ENCODE data around the gene MYLK3. TPM values are rescaled to one million over a fixed set of nuclear protein-coding genes. Genes with fewer than 3 reads are reported as not detected.

MYLK3 gene
- polyA plus RNA-seq, 3 donors: 0.32 TPM; not detected in 2

GRCh38 chr16:46777804-46778203 is 29.7 kb upstream of the MYLK3 start:
- Mint-ChIP-seq H3K9me3 (peaks cover 4 to 25% (median 8%) of the 10 kb centered on the region in 7 donors), H3K27me3 (ENCODE audit: low read depth in 3 of 3) (peaks cover 1 to 2% (median 1%) of the 10 kb centered on the region in 3 donors), H3K4me1 (peaks cover 17% of the 10 kb centered on the region), H3K4me3 (no peak overlapping the region), H3K36me3 (no peaks in the 10 kb centered on the region), H3K27ac (no peak overlapping the region)
- DNase-seq: no peak
- Histone ChIP-seq H3K27ac (ENCODE audit: low read depth in 1 of 2, low read length in 2 of 2) (no peak overlapping the region), H3K4me3 (replicated peaks in 1 of 3; ENCODE audit: low read depth in 2 of 3, low read length in 3 of 3) (no peak overlapping the region), H4K20me1 (ENCODE audit: insufficient read depth, low read length) (no peaks in the 10 kb centered on the region), H3K36me3 (replicated peaks in 1 of 2; ENCODE audit: control insufficient read depth in 1 of 2, insufficient read depth in 2 of 2, low read length in 2 of 2) (no peaks in the 10 kb centered on the region), H3K9me3 (replicated peaks in 1 of 2; ENCODE audit: control insufficient read depth in 1 of 2, insufficient read depth in 1 of 2, low read length in 2 of 2) (peaks cover 0 to 11% of the 10 kb centered on the region in 2 donors), H3K27me3 (ENCODE audit: control insufficient read depth in 2 of 2, insufficient read depth in 2 of 2, low read length in 2 of 2) (no peaks in the 10 kb centered on the region), H3K9ac (ENCODE audit: insufficient read depth, low read length, poor library complexity, severe bottlenecking) (no peak overlapping the region), H3K79me2 (ENCODE audit: insufficient read depth, low read length) (no peaks in the 10 kb centered on the region), H3K4me2 (replicated peaks; ENCODE audit: extremely low read depth, low read length, poor library complexity, severe bottlenecking) (no peak overlapping the region), H2AFZ (ENCODE audit: insufficient read depth, low read depth, low read length, poor library complexity, severe bottlenecking) (no peak overlapping the region), H3K4me1 (ENCODE audit: control insufficient read depth in 1 of 2, insufficient read depth in 2 of 2, low read length in 2 of 2) (peaks cover 8 to 13% of the 10 kb centered on the region in 2 donors)
- WGBS (ENCODE audit: insufficient coverage): 93% methylated on average over 9 of the region's 12 CpGs
- TF ChIP-seq, protein P1, sequence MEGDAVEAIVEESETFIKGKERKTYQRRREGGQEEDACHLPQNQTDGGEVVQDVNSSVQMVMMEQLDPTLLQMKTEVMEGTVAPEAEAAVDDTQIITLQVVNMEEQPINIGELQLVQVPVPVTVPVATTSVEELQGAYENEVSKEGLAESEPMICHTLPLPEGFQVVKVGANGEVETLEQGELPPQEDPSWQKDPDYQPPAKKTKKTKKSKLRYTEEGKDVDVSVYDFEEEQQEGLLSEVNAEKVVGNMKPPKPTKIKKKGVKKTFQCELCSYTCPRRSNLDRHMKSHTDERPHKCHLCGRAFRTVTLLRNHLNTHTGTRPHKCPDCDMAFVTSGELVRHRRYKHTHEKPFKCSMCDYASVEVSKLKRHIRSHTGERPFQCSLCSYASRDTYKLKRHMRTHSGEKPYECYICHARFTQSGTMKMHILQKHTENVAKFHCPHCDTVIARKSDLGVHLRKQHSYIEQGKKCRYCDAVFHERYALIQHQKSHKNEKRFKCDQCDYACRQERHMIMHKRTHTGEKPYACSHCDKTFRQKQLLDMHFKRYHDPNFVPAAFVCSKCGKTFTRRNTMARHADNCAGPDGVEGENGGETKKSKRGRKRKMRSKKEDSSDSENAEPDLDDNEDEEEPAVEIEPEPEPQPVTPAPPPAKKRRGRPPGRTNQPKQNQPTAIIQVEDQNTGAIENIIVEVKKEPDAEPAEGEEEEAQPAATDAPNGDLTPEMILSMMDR (IDR thresholded peaks at IDR 0.05): no peak
- intact Hi-C loops (cut with micrococcal nuclease): no loop called here

DNA sequence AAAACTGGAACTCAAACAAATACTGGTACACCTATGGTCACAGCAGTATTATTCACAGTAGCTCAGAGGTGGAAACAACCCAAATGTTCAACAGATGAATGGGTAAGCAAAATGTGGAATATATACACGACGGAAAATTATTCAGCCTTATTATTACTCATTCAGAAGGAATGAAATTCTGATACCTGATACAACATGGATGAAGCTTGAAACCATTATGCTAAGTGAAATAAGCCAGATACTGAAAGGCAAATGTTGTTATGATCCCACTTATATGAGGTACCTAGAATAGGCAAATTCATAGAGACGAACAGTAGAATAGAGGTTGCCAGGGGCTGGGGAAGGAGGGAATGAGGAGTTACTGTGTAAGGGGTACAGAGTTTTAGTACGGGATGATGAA is 27.1 kb upstream of the MYLK3 start:
- no peaks in the 10 kb centered on the region for H3K27me3 ChIP-seq (ENCODE audit: control insufficient read depth in 2 of 2, insufficient read depth in 2 of 2, low read length in 2 of 2)
- Mint-ChIP-seq H3K4me3 (no peak overlapping the region), H3K9me3 (peaks cover 4 to 26% (median 8%) of the 10 kb centered on the region in 7 donors), H3K36me3 (no peaks in the 10 kb centered on the region), H3K4me1 (peaks cover 20% of the 10 kb centered on the region), H3K27ac (peak overlapping the region in 1 of 7 donors; percentile 71), H3K27me3 (ENCODE audit: low read depth in 3 of 3) (peaks cover under 1 to 2% (median 1%) of the 10 kb centered on the region in 3 donors)
- H3K9me3 ChIP-seq (replicated peaks in 1 of 2; ENCODE audit: control insufficient read depth in 1 of 2, insufficient read depth in 1 of 2, low read length in 2 of 2): peaks cover 0 to 11% of the 10 kb centered on the region in 2 donors
- no peak overlapping the region for H3K9ac ChIP-seq (ENCODE audit: insufficient read depth, low read length, poor library complexity, severe bottlenecking)
- intact Hi-C loops (cut with micrococcal nuclease): no loop called here
- H3K27ac ChIP-seq (ENCODE audit: low read depth in 1 of 2, low read length in 2 of 2): no peak overlapping the region
- H3K79me2 ChIP-seq (ENCODE audit: insufficient read depth, low read length): no peaks in the 10 kb centered on the region
- H3K4me2 ChIP-seq (replicated peaks; ENCODE audit: extremely low read depth, low read length, poor library complexity, severe bottlenecking): no peak overlapping the region
- peaks cover 8 to 13% of the 10 kb centered on the region in 2 donors for H3K4me1 ChIP-seq (ENCODE audit: control insufficient read depth in 1 of 2, insufficient read depth in 2 of 2, low read length in 2 of 2)
- no peak for DNase-seq
- H3K4me3 ChIP-seq (replicated peaks in 1 of 3; ENCODE audit: low read depth in 2 of 3, low read length in 3 of 3): no peak overlapping the region
- TF ChIP-seq, protein P1 (IDR thresholded peaks at IDR 0.05): no peak
- 95% methylated on average over 2 of the region's 4 CpGs for whole genome bisulfite sequencing (ENCODE audit: insufficient coverage)
- H3K36me3 ChIP-seq (replicated peaks in 1 of 2; ENCODE audit: control insufficient read depth in 1 of 2, insufficient read depth in 2 of 2, low read length in 2 of 2): no peaks in the 10 kb centered on the region
- no peaks in the 10 kb centered on the region for H4K20me1 ChIP-seq (ENCODE audit: insufficient read depth, low read length)
- no peak overlapping the region for H2AFZ ChIP-seq (ENCODE audit: insufficient read depth, low read depth, low read length, poor library complexity, severe bottlenecking)
